ENCODE measurements around the gene XRCC6.
"Not testable (repeated sequence)": the region's sequence is repeated elsewhere in the genome, so short reads cannot be mapped to it uniquely, and the experiment has no call there.

The XRCC6 gene

GRCh38 chr22:41621099-41621910 is at the start of gene XRCC6:
Gene XRCC6 (plus strand): TSS chr22:41621295. CDS start chr22:41622005, 710 bp downstream.
- DNase-seq: peak; percentile 98

GRCh38 chr22:41571786-41572185 is 49.3 kb upstream of the XRCC6 start:
- no peak for DNase-seq

- not testable (repeated sequence) for DNase-seq
Observed at GRCh38 chr22:41572305-41572704, 48.8 kb upstream of the XRCC6 start.

GRCh38 chr22:41573677-41574076 is 47.4 kb upstream of the XRCC6 start:
- no peak for DNase-seq

GRCh38 chr22:41574847-41575381 is 46.2 kb upstream of the XRCC6 start:
- DNase-seq: no peak

- DNase-seq: no peak
Observed at GRCh38 chr22:41575533-41575932, 45.6 kb upstream of the XRCC6 start.

GRCh38 chr22:41576877-41577276 is 44.2 kb upstream of the XRCC6 start:
- DNase-seq: peak; percentile 32

GRCh38 chr22:41578114-41578513 is 43.0 kb upstream of the XRCC6 start:
- DNase-seq: no peak

GRCh38 chr22:41578818-41579217 is 42.3 kb upstream of the XRCC6 start:
- DNase-seq: no peak

- no peak for DNase-seq
Observed at GRCh38 chr22:41579297-41579996, 41.6 kb upstream of the XRCC6 start.

GRCh38 chr22:41579997-41580355 is 41.1 kb upstream of the XRCC6 start:
- no peak for DNase-seq

GRCh38 chr22:41582694-41583093 is 38.4 kb upstream of the XRCC6 start:
- no peak for DNase-seq

- no peak for DNase-seq
Observed at GRCh38 chr22:41584881-41585280, 36.2 kb upstream of the XRCC6 start.

GRCh38 chr22:41585898-41586297 is 35.2 kb upstream of the XRCC6 start:
- no peak for DNase-seq

- no peak for DNase-seq
Observed at GRCh38 chr22:41587347-41587723, 33.8 kb upstream of the XRCC6 start.

- DNase-seq: peak; percentile 100
Observed at GRCh38 chr22:41589391-41590241, 31.5 kb upstream of the XRCC6 start, which contains the start of gene PMM1. Gene PMM1 (minus strand): TSS chr22:41589840. CDS start chr22:41589805, 35 bp downstream.

GRCh38 chr22:41593336-41593960 is 27.6 kb upstream of the XRCC6 start:
- not testable (repeated sequence) for DNase-seq

GRCh38 chr22:41595703-41596102 is 25.4 kb upstream of the XRCC6 start:
- no peak for DNase-seq

- DNase-seq: peak; percentile 13
Observed at GRCh38 chr22:41596776-41597634, 24.1 kb upstream of the XRCC6 start.

GRCh38 chr22:41597635-41597953 is 23.5 kb upstream of the XRCC6 start:
- DNase-seq: no peak

GRCh38 chr22:41598081-41598480 is 23.0 kb upstream of the XRCC6 start:
- no peak for DNase-seq
